22Rv1 (cell line): ENCODE measurements around the gene CLIP1.

Experiments
- ZFX ChIP-seq: fragments of 450-650 bp; IDR thresholded peaks from 2 replicates; pipeline ENCODE4 v1.6.1; 2017; ENCODE audit warnings: antibody characterized with exemption, borderline replicate concordance
- TF ChIP-seq, protein P1 (sequence below): fragments of 450-650 bp; IDR thresholded peaks from 2 replicates; pipeline ENCODE4 v1.5.1; 2017; ENCODE audit warnings: mild to moderate bottlenecking

- TF ChIP-seq, protein P1, sequence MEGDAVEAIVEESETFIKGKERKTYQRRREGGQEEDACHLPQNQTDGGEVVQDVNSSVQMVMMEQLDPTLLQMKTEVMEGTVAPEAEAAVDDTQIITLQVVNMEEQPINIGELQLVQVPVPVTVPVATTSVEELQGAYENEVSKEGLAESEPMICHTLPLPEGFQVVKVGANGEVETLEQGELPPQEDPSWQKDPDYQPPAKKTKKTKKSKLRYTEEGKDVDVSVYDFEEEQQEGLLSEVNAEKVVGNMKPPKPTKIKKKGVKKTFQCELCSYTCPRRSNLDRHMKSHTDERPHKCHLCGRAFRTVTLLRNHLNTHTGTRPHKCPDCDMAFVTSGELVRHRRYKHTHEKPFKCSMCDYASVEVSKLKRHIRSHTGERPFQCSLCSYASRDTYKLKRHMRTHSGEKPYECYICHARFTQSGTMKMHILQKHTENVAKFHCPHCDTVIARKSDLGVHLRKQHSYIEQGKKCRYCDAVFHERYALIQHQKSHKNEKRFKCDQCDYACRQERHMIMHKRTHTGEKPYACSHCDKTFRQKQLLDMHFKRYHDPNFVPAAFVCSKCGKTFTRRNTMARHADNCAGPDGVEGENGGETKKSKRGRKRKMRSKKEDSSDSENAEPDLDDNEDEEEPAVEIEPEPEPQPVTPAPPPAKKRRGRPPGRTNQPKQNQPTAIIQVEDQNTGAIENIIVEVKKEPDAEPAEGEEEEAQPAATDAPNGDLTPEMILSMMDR, result no peak
- no peak for TF ChIP-seq ZFX
These were observed 95.9 kb downstream of the CLIP1 start for GRCh38 chr12:122326586-122326985.
